Vagina (tissue), 2 donors: Measurements from ENCODE around the gene PSMG1. TPM values are rescaled to one million over a fixed set of nuclear protein-coding genes. Genes with fewer than 3 reads are reported as not detected.
"Not testable (repeated sequence)": the region's sequence is repeated elsewhere in the genome, so short reads cannot be mapped to it uniquely, and the experiment has no call there.

Experiments
- DNase-seq, 2 donors: peaks; one replicate each; pipeline ENCODE4 v3.0.0-alpha.2; 2017; ENCODE audit errors: extremely low spot score in 2 of 2
- H3K27ac ChIP-seq: fragments of 200-600 bp; sonication (generic); one replicate; pipeline ENCODE4 v1.5.1; 2019
- H3K27me3 ChIP-seq: fragments of 200-600 bp; sonication (generic); one replicate; pipeline ENCODE4 v1.5.1; 2019
- H3K36me3 ChIP-seq, 2 donors: fragments of 200-600 bp; sonication (generic); one replicate each; pipeline ENCODE4 v1.5.1; 2017 to 2019
- H3K4me1 ChIP-seq: fragments of 200-600 bp; sonication (generic); one replicate; pipeline ENCODE4 v1.5.1; 2019
- H3K4me3 ChIP-seq, 2 donors: fragments of 200-600 bp; sonication (generic); 1 replicate in 1 of 2; 2 replicates in 1 of 2; pipeline ENCODE4 v1.5.1; 2016 to 2019
- H3K9me3 ChIP-seq: fragments of 200-600 bp; sonication (generic); one replicate; pipeline ENCODE4 v1.5.1; 2019
- POLR2A ChIP-seq, 2 donors: fragments of 450-650 bp; IDR thresholded peaks; one replicate each; pipeline ENCODE4 v1.6.1; 2017; ENCODE audit warnings: antibody characterized with exemption in 2 of 2, mild to moderate bottlenecking in 2 of 2, moderate library complexity in 2 of 2
- POLR2AphosphoS5 ChIP-seq, 2 donors: sonication (generic); formaldehyde crosslinking; IDR thresholded peaks; one replicate each; pipeline ENCODE4 v1.9.0; 2017; ENCODE audit warnings: antibody characterized with exemption in 2 of 2, mild to moderate bottlenecking in 2 of 2, low read depth in 1 of 2; ENCODE audit not compliant: insufficient read depth in 1 of 2
- intact Hi-C: fragments of 100-400 bp; cut with DNase I; formaldehyde crosslinking; loops from one replicate; pipeline ENCODE4 v1.15.1; 2023
- total RNA-seq: library from RNA; depleted of rRNA; stranded (reverse); fragments of >200 nt; gene quantifications from one replicate; pipeline ENCODE4 v1.2.3, GENCODE V29; 2016
- TF ChIP-seq, protein P1 (sequence below), 3 experiments: fragments of 450-650 bp in 2 of 3; fragments of 200-600 bp in 1 of 3; sonication (generic) in 1 of 3; IDR thresholded peaks; one replicate each; pipeline ENCODE4 v1.5.1; 2017 to 2019; ENCODE audit warnings: antibody characterized with exemption in 3 of 3, mild to moderate bottlenecking in 2 of 3, moderate library complexity in 2 of 3

Gene PSMG1
- total RNA-seq, 1 donor from 2014 or later: 25.3 TPM

- Histone ChIP-seq H3K27ac (no peak overlapping the region), H3K36me3 (no peaks in the 10 kb centered on the region), H3K4me3 (no peak overlapping the region), H3K27me3 (no peaks in the 10 kb centered on the region), H3K4me1 (no peaks in the 10 kb centered on the region), H3K9me3 (no peaks in the 10 kb centered on the region)
- no peak for TF ChIP-seq POLR2AphosphoS5 (IDR thresholded peaks at IDR 0.05; ENCODE audit: insufficient read depth in 1 of 2, low read depth in 1 of 2)
- intact Hi-C loops: no loop called here
- no peak for DNase-seq
Observed at GRCh38 chr21:39159342-39160063, 23.7 kb downstream of the PSMG1 start.

DNA sequence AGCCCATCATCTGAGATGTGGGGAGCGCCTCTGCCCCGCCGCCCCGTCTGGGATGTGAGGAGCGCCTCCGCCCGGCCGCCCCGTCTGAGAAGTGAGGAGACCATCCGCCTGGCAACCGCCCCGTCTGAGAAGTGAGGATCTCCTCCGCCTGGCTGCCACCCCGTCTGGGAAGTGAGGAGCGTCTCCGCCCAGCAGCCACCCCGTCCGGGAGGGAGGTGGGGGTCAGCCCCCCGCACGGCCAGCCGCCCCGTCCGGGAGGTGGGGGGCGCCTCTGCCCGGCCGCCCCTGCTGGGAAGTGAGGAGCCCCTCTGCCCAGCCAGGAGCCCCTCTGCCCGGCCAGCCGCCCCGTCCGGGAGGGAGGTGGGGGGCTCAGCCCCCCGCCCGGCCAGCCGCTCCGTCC, 26.0 kb downstream of the PSMG1 start:
- H3K36me3 ChIP-seq, DNase-seq, H3K27ac ChIP-seq, H3K4me3 ChIP-seq, H3K4me1 ChIP-seq, H3K27me3 ChIP-seq, H3K9me3 ChIP-seq, intact Hi-C loops: not testable (repeated sequence)

GRCh38 chr21:39156024-39156423, 27.2 kb downstream of the PSMG1 start:
- H3K36me3 ChIP-seq: no peaks in the 10 kb centered on the region
- no peaks in the 10 kb centered on the region for H3K27me3 ChIP-seq
- H3K27ac ChIP-seq: no peak overlapping the region
- intact Hi-C loops: no loop called here
- H3K9me3 ChIP-seq: no peaks in the 10 kb centered on the region
- H3K4me3 ChIP-seq: no peak overlapping the region
- no peak for DNase-seq
- H3K4me1 ChIP-seq: no peaks in the 10 kb centered on the region
- TF ChIP-seq POLR2A (IDR thresholded peaks at IDR 0.05) (no peak), POLR2AphosphoS5 (IDR thresholded peaks at IDR 0.05; ENCODE audit: insufficient read depth in 1 of 2, low read depth in 1 of 2) (no peak)
- TF ChIP-seq, protein P1, sequence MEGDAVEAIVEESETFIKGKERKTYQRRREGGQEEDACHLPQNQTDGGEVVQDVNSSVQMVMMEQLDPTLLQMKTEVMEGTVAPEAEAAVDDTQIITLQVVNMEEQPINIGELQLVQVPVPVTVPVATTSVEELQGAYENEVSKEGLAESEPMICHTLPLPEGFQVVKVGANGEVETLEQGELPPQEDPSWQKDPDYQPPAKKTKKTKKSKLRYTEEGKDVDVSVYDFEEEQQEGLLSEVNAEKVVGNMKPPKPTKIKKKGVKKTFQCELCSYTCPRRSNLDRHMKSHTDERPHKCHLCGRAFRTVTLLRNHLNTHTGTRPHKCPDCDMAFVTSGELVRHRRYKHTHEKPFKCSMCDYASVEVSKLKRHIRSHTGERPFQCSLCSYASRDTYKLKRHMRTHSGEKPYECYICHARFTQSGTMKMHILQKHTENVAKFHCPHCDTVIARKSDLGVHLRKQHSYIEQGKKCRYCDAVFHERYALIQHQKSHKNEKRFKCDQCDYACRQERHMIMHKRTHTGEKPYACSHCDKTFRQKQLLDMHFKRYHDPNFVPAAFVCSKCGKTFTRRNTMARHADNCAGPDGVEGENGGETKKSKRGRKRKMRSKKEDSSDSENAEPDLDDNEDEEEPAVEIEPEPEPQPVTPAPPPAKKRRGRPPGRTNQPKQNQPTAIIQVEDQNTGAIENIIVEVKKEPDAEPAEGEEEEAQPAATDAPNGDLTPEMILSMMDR (IDR thresholded peaks at IDR 0.05): no peak

GRCh38 chr21:39155578-39155977, 27.7 kb downstream of the PSMG1 start:
- Histone ChIP-seq H3K27me3 (no peaks in the 10 kb centered on the region), H3K4me3 (no peak overlapping the region), H3K27ac (no peak overlapping the region), H3K4me1 (no peaks in the 10 kb centered on the region), H3K36me3 (no peaks in the 10 kb centered on the region), H3K9me3 (no peaks in the 10 kb centered on the region)
- intact Hi-C loops: no loop called here
- no peak for DNase-seq
- TF ChIP-seq, protein P1 (IDR thresholded peaks at IDR 0.05): no peak
- TF ChIP-seq POLR2A (IDR thresholded peaks at IDR 0.05): no peak
- no peak for TF ChIP-seq POLR2AphosphoS5 (IDR thresholded peaks at IDR 0.05; ENCODE audit: insufficient read depth in 1 of 2, low read depth in 1 of 2)

DNA sequence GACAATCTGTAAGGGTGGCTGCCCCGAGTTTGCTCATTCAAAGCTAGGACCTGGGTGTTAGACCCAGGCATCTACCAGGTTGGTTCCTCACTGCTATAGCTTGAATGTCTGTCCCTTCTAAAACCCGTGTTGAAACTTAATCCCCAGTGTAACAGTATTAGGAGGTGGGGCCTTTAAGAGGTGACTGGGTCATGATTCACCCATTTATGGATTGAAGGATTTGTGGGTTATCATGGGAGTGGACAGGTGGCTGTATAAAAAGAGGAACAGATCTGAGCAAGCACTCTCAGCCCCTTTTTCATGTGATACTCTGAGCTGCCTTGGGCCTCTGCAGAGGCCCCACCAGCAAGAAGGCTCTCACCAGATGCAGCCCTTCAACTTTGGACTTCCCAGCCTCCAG, 29.4 kb downstream of the PSMG1 start:
- no peaks in the 10 kb centered on the region for H3K27me3 ChIP-seq
- no peak for TF ChIP-seq POLR2AphosphoS5 (IDR thresholded peaks at IDR 0.05; ENCODE audit: insufficient read depth in 1 of 2, low read depth in 1 of 2)
- no peak for TF ChIP-seq POLR2A (IDR thresholded peaks at IDR 0.05)
- TF ChIP-seq, protein P1 (IDR thresholded peaks at IDR 0.05): no peak
- H3K9me3 ChIP-seq: no peaks in the 10 kb centered on the region
- no peak for DNase-seq
- H3K36me3 ChIP-seq: no peaks in the 10 kb centered on the region
- H3K4me3 ChIP-seq: no peak overlapping the region
- H3K4me1 ChIP-seq: no peaks in the 10 kb centered on the region
- intact Hi-C loops: no loop called here
- no peak overlapping the region for H3K27ac ChIP-seq

- Histone ChIP-seq H3K4me3 (no peak overlapping the region), H3K27ac (no peak overlapping the region), H3K9me3 (no peaks in the 10 kb centered on the region), H3K27me3 (no peaks in the 10 kb centered on the region), H3K4me1 (no peaks in the 10 kb centered on the region), H3K36me3 (no peaks in the 10 kb centered on the region)
- no peak for DNase-seq
- TF ChIP-seq POLR2A (IDR thresholded peaks at IDR 0.05): no peak
- TF ChIP-seq, protein P1 (IDR thresholded peaks at IDR 0.05): peak in 1 of 3 experiments; percentile 17
- intact Hi-C loops: no loop called here
Observed at GRCh38 chr21:39153373-39153772, 29.9 kb downstream of the PSMG1 start.
